CD14-positive monocyte (primary cell): Measurements from ENCODE around the gene OAT. TPM values are rescaled to one million over a fixed set of nuclear protein-coding genes. Genes with fewer than 3 reads are reported as not detected.

Experiments
- DNase-seq, 3 donors: peaks; one replicate each; pipeline ENCODE4 v3.0.0-alpha.2; 2011 to 2022
- H2AFZ ChIP-seq: 2 replicates; pipeline ENCODE4 v1.6.0; 2012; ENCODE audit warnings: mild to moderate bottlenecking, low read depth, low read length, inconsistent platforms; ENCODE audit not compliant: insufficient read depth, poor library complexity, severe bottlenecking
- H3K27ac ChIP-seq, 2 donors: 1 replicate in 1 of 2; 2 replicates in 1 of 2; pipeline ENCODE4 v1.5.1; 2012 to 2013; ENCODE audit warnings: low read length in 2 of 2, control low read depth in 1 of 2, inconsistent platforms in 1 of 2, low read depth in 1 of 2, mild to moderate bottlenecking in 1 of 2
- H3K27me3 ChIP-seq, 2 donors: one replicate each; pipeline versions ENCODE4 v1.6.0 to v1.6.1; 2011 to 2013; ENCODE audit warnings: low read length in 2 of 2; ENCODE audit not compliant: control insufficient read depth in 2 of 2, insufficient read depth in 2 of 2
- H3K36me3 ChIP-seq, 2 donors: replicated peaks in 1 of 2; 1 replicate in 1 of 2; 2 replicates in 1 of 2; pipeline versions ENCODE4 v1.5.1 to v1.6.1; 2012 to 2013; ENCODE audit warnings: low read length in 2 of 2, control low read depth in 1 of 2, inconsistent platforms in 1 of 2, mild to moderate bottlenecking in 1 of 2; ENCODE audit not compliant: insufficient read depth in 2 of 2, control insufficient read depth in 1 of 2
- H3K4me1 ChIP-seq, 2 donors: 1 replicate in 1 of 2; 2 replicates in 1 of 2; pipeline versions ENCODE4 v1.5.1 to v1.6.1; 2012 to 2013; ENCODE audit warnings: low read length in 2 of 2, control low read depth in 1 of 2, inconsistent platforms in 1 of 2, mild to moderate bottlenecking in 1 of 2, moderate library complexity in 1 of 2; ENCODE audit not compliant: insufficient read depth in 2 of 2, control insufficient read depth in 1 of 2
- H3K4me2 ChIP-seq: replicated peaks from 2 replicates; pipeline ENCODE3; 2012; ENCODE audit warnings: low read length, moderate library complexity, mild to moderate bottlenecking; ENCODE audit not compliant: poor library complexity, severe bottlenecking; ENCODE audit errors: extremely low read depth
- H3K4me3 ChIP-seq, 3 experiments: fragments of 200-600 bp in 1 of 3; sonication (generic) in 1 of 3; replicated peaks in 1 of 3; 1 replicate in 2 of 3; 2 replicates in 1 of 3; pipeline ENCODE4 v1.5.1; 2011 to 2013; ENCODE audit warnings: low read length in 3 of 3, mild to moderate bottlenecking in 3 of 3, control low read depth in 2 of 3, low read depth in 2 of 3, inconsistent platforms in 1 of 3, moderate library complexity in 1 of 3
- H3K79me2 ChIP-seq: 2 replicates; pipeline ENCODE4 v1.6.0; 2012; ENCODE audit warnings: mild to moderate bottlenecking, control low read depth, inconsistent platforms, low read length, moderate library complexity; ENCODE audit not compliant: insufficient read depth
- H3K9ac ChIP-seq: 2 replicates; pipeline ENCODE4 v1.6.0; 2017; ENCODE audit warnings: low read length, mild to moderate bottlenecking; ENCODE audit not compliant: insufficient read depth, poor library complexity, severe bottlenecking
- H3K9me3 ChIP-seq, 2 donors: replicated peaks in 1 of 2; 1 replicate in 1 of 2; 2 replicates in 1 of 2; pipeline versions ENCODE4 v1.5.1 to v1.6.1; 2012 to 2013; ENCODE audit warnings: low read length in 2 of 2, control low read depth in 1 of 2; ENCODE audit not compliant: control insufficient read depth in 1 of 2, insufficient read depth in 1 of 2
- H4K20me1 ChIP-seq: 2 replicates; pipeline ENCODE4 v1.6.0; 2012; ENCODE audit warnings: mild to moderate bottlenecking, low read length, control low read depth, moderate library complexity; ENCODE audit not compliant: insufficient read depth
- H3K27ac Mint-ChIP-seq, 7 donors: one replicate each; pipeline ENCODE4 v1.8.0; 2020; ENCODE audit warnings: mild to moderate bottlenecking in 7 of 7, mixed read lengths in 7 of 7, moderate library complexity in 6 of 7, inconsistent platforms in 2 of 7
- H3K27me3 Mint-ChIP-seq, 3 donors: one replicate each; pipeline ENCODE4 v1.8.0; 2021 to 2022; ENCODE audit warnings: low read depth in 3 of 3, mild to moderate bottlenecking in 3 of 3, mixed read lengths in 3 of 3, moderate library complexity in 3 of 3, inconsistent platforms in 1 of 3
- H3K36me3 Mint-ChIP-seq, 2 donors: one replicate each; pipeline ENCODE4 v1.8.0; 2020; ENCODE audit warnings: mixed read lengths in 2 of 2, inconsistent platforms in 1 of 2, mild to moderate bottlenecking in 1 of 2
- H3K4me1 Mint-ChIP-seq: one replicate; pipeline ENCODE4 v1.8.0; 2020; ENCODE audit warnings: mild to moderate bottlenecking, mixed read lengths
- H3K4me3 Mint-ChIP-seq, 2 donors: one replicate each; pipeline ENCODE4 v1.8.0; 2020; ENCODE audit warnings: mild to moderate bottlenecking in 2 of 2, mixed read lengths in 2 of 2, moderate library complexity in 1 of 2
- H3K9me3 Mint-ChIP-seq, 7 donors: one replicate each; pipeline ENCODE4 v1.8.0; 2020 to 2022; ENCODE audit warnings: mixed read lengths in 7 of 7, mild to moderate bottlenecking in 6 of 7, moderate library complexity in 6 of 7, inconsistent platforms in 2 of 7
- WGBS: methylation state at CpG from one replicate; pipeline ENCODE4 v1.1.5; 2013; ENCODE audit warnings: missing lambda C conversion rate; ENCODE audit not compliant: insufficient coverage; 5-methylcytosine and 5-hydroxymethylcytosine counted together
- intact Hi-C, 2 donors: fragments of 100-400 bp; cut with micrococcal nuclease; formaldehyde crosslinking; loops; one replicate each; pipeline versions ENCODE4 v1.15.0 to v1.15.1; 2023
- polyA plus RNA-seq, 3 donors: library from polyadenylated mRNA; depleted of rRNA in 1 of 3; unstranded in 2 of 3; stranded (reverse) in 1 of 3; fragments of 300-500 nt in 2 of 3; fragments of >200 nt in 1 of 3; fragmentation: Illumina TruSeq in 2 of 3; gene quantifications; 1 replicate in 2 of 3; 2 replicates in 1 of 3; pipeline ENCODE4 v1.2.3, GENCODE V29; 2012 to 2021
- TF ChIP-seq, protein P1 (sequence below): fragments of 200-600 bp; IDR thresholded peaks from one replicate; pipeline ENCODE4 v1.8.0; 2022; ENCODE audit warnings: antibody characterized with exemption, mild to moderate bottlenecking

The OAT gene
- polyA plus RNA-seq, 3 donors = 83.5 to 89.6 (median 87.3) TPM

DNA sequence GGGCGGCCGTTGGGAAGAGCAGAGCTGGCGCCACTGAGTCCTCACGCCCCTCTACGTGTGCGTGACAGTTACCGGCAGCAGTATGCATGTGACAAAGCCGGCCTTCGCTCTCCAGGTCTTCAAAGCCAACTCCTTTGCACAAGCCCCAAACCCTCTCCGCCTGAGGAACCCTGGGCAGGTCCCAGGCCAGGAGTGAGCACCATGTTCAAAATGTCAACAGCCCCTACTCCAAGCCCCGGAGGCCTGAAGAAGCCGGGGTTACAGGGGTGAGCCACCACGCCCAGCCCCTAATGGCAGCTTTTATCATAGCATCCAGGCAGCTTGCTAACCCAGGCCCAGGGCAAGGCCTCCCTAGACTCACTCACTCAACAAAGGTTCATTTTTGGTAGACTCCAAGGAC is 70.8 kb downstream of the OAT start:
- H3K27me3 Mint-ChIP-seq = peaks cover 2 to 10% (median 5%) of the 10 kb centered on the region in 3 donors
- peaks cover 0 to 2% (median 0%) of the 10 kb centered on the region in 7 donors for H3K9me3 Mint-ChIP-seq
- no peak overlapping the region for H3K27ac Mint-ChIP-seq
- Histone ChIP-seq H3K4me3 (no peak overlapping the region), H4K20me1 (no peaks in the 10 kb centered on the region), H3K27ac (no peak overlapping the region), H3K9me3 (no peaks in the 10 kb centered on the region), H3K36me3 (no peaks in the 10 kb centered on the region), H3K27me3 (no peaks in the 10 kb centered on the region), H2AFZ (no peak overlapping the region), H3K4me2 (no peak overlapping the region), H3K79me2 (no peaks in the 10 kb centered on the region), H3K9ac (no peak overlapping the region), H3K4me1 (peaks cover 7 to 12% of the 10 kb centered on the region in 2 donors)
- H3K4me3 Mint-ChIP-seq = no peak overlapping the region
- WGBS = 95% methylated on average over 13 of the region's 13 CpGs
- peaks cover 17% of the 10 kb centered on the region for H3K4me1 Mint-ChIP-seq
- TF ChIP-seq, protein P1, sequence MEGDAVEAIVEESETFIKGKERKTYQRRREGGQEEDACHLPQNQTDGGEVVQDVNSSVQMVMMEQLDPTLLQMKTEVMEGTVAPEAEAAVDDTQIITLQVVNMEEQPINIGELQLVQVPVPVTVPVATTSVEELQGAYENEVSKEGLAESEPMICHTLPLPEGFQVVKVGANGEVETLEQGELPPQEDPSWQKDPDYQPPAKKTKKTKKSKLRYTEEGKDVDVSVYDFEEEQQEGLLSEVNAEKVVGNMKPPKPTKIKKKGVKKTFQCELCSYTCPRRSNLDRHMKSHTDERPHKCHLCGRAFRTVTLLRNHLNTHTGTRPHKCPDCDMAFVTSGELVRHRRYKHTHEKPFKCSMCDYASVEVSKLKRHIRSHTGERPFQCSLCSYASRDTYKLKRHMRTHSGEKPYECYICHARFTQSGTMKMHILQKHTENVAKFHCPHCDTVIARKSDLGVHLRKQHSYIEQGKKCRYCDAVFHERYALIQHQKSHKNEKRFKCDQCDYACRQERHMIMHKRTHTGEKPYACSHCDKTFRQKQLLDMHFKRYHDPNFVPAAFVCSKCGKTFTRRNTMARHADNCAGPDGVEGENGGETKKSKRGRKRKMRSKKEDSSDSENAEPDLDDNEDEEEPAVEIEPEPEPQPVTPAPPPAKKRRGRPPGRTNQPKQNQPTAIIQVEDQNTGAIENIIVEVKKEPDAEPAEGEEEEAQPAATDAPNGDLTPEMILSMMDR = no peak
- intact Hi-C loops = no loop called here
- H3K36me3 Mint-ChIP-seq = peaks cover 2 to 4% of the 10 kb centered on the region in 2 donors
- DNase-seq = no peak

Other genes with a start within 250 kb of the OAT start
- gene NKX1-2, start 31.1 kb upstream of the OAT start, polyA plus RNA-seq = not detected
- 10 to 100 TPM; 15.2 to 20.6 (median 19.5) TPM for gene LHPP, start 42.9 kb upstream of the OAT start, polyA plus RNA-seq